IPS-NIHi7 (cell line): ENCODE measurements around the gene ZMYND12.
A peak's percentile ranks its signal among the peaks of the same experiment; 100 is the strongest.
"Not testable (repeated sequence)": the region's sequence is repeated elsewhere in the genome, so short reads cannot be mapped to it uniquely, and the experiment has no call there.

ENCODE experiments used
- DNase-seq: peaks from one replicate; pipeline ENCODE4 v3.0.0; 2012; ENCODE audit warnings: mixed read lengths; ENCODE audit errors: extremely low spot score

The ZMYND12 gene

GRCh38 chr1:42456010-42456753 lies at the start of gene ZMYND12, which contains the start of gene PPCS:
TSS of gene ZMYND12 (minus strand) at chr1:42456022. CDS start at chr1:42455997, 25 bp downstream.
TSS of gene PPCS (plus strand) at chr1:42456543. CDS start at chr1:42456566, 23 bp downstream.
- DNase-seq = peak; percentile 87

- no peak for DNase-seq
Measured at GRCh38 chr1:42504535-42505128, 48.8 kb upstream of the ZMYND12 start.

GRCh38 chr1:42502031-42502430 lies 46.2 kb upstream of the ZMYND12 start:
- not testable (repeated sequence) for DNase-seq

- DNase-seq = no peak
Measured at GRCh38 chr1:42490237-42490636, 34.4 kb upstream of the ZMYND12 start.

GRCh38 chr1:42484382-42484781 lies 28.6 kb upstream of the ZMYND12 start:
- DNase-seq = no peak

GRCh38 chr1:42482635-42483153 lies 26.9 kb upstream of the ZMYND12 start:
- DNase-seq = no peak

- no peak for DNase-seq
Measured at GRCh38 chr1:42480921-42481320, 25.1 kb upstream of the ZMYND12 start.

GRCh38 chr1:42479621-42480020 lies 23.8 kb upstream of the ZMYND12 start:
- DNase-seq = peak; percentile 53

GRCh38 chr1:42477775-42478174 lies 22.0 kb upstream of the ZMYND12 start:
- DNase-seq = no peak

- DNase-seq = not testable (repeated sequence)
Measured at GRCh38 chr1:42477354-42477753, 21.5 kb upstream of the ZMYND12 start.

- DNase-seq = no peak
Measured at GRCh38 chr1:42476605-42477004, 20.8 kb upstream of the ZMYND12 start.

GRCh38 chr1:42469727-42470126 lies 13.9 kb upstream of the ZMYND12 start:
- DNase-seq = no peak

- no peak for DNase-seq
Measured at GRCh38 chr1:42466030-42466429, 10.2 kb upstream of the ZMYND12 start.

- no peak for DNase-seq
Measured at GRCh38 chr1:42463921-42464320, 8.1 kb upstream of the ZMYND12 start.

- DNase-seq = peak; percentile 99
Measured at GRCh38 chr1:42462828-42463763, 7.3 kb upstream of the ZMYND12 start, which contains the start of gene CCDC30. TSS of gene CCDC30 (plus strand) at chr1:42463286. CDS start at chr1:42480552, 17,266 bp downstream.

GRCh38 chr1:42461196-42461595 lies 5.4 kb upstream of the ZMYND12 start:
- DNase-seq = no peak

- peak; percentile 61 for DNase-seq
Measured at GRCh38 chr1:42456754-42457089, 900 bp upstream of the ZMYND12 start.

- no peak for DNase-seq
Measured at GRCh38 chr1:42454403-42454802, 1.4 kb downstream of the ZMYND12 start.

- DNase-seq = no peak
Measured at GRCh38 chr1:42453386-42453785, 2.4 kb downstream of the ZMYND12 start.

GRCh38 chr1:42450061-42450460 lies 5.8 kb downstream of the ZMYND12 start:
- no peak for DNase-seq

GRCh38 chr1:42449256-42449655 lies 6.6 kb downstream of the ZMYND12 start:
- no peak for DNase-seq

- no peak for DNase-seq
Measured at GRCh38 chr1:42442662-42443061, 13.2 kb downstream of the ZMYND12 start.
